GM12874 (cell line): ENCODE data around the gene VPS37C.

ENCODE experiments used
- CTCF ChIP-seq: IDR thresholded peaks from 2 replicates; pipeline ENCODE4 v1.5.1; 2011; ENCODE audit warnings: low read depth, mild to moderate bottlenecking, control low read depth, low read length, moderate library complexity; ENCODE audit not compliant: insufficient read depth

The VPS37C gene

GRCh38 chr11:61098778-61099177 lies 62.4 kb downstream of the VPS37C start:
- TF ChIP-seq CTCF, result no peak

GRCh38 chr11:61095021-61095420 lies 66.2 kb downstream of the VPS37C start:
- no peak for TF ChIP-seq CTCF

- TF ChIP-seq CTCF, result no peak
Measured at GRCh38 chr11:61092908-61093763, 68.1 kb downstream of the VPS37C start.

- TF ChIP-seq CTCF, result no peak
Measured at GRCh38 chr11:61092280-61092766, 68.9 kb downstream of the VPS37C start.

GRCh38 chr11:61091373-61092279 lies 69.6 kb downstream of the VPS37C start:
- TF ChIP-seq CTCF, result no peak

GRCh38 chr11:61090982-61091372 lies 70.2 kb downstream of the VPS37C start:
- TF ChIP-seq CTCF, result no peak

GRCh38 chr11:61090521-61090920 lies 70.7 kb downstream of the VPS37C start:
- TF ChIP-seq CTCF, result no peak
